Measurements from ENCODE around the gene IRX1. TPM values are rescaled to one million over a fixed set of nuclear protein-coding genes. Genes with fewer than 3 reads are reported as not detected.

IRX1 gene
- not detected in 2 replicates for total RNA-seq (2014; rRNA removed; shearing (Covaris generic); ENCODE audit: low replicate concordance)

DNA sequence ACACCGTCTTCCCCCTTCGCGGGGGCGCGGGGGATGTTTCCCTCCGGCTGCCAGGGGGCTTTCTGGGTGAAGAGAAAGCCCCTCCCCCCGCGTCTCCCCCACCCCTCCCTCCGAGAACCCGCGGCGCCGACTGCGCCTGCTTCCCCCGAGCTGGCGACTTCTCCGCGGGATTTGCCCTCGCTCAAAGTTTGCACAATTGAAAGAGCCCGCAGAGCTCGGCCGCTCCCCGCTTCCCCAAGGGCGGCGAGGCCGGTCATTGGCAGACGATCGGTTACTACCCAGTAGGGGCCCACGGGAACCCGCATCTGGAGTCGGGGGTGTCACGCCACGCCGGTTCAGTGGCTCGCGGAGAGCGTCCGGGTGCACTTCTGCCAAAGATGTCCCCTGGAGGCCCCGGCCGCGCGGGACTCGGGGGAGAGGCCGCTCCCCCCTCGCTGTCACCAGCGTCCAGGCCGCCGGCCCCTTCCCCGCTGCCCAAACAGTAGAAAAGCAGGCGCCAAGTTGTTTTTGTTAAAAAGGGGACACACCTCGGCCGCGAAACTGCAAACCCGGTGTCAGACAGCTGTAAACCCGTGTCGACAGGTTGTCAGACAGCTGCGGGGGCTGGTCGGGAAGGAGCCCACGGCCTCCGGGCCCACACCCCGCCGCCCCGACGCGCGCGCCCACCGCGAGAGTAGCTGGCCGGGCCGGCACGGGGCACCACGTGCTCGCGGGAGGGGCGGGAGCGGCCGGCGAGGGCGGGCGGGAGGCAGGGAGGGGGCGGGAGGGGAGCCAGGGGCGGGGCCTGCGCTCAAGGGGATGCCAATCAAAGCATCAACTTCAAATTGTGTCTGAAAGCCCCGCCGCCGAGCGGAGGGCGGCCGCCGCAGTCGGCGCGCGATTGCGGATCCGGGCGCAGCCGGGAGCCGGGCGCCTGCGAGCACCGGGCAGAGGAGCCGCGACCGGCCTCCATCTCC lies at the start of gene IRX1:
Gene IRX1, plus strand, starts transcription at position 827 of the 956 bp plus-strand sequence. CDS start 274 bp downstream, outside the sequence.
- in situ Hi-C loops (cut with HindIII; ENCODE audit: low pct_unique_long_range_greater_than_20kb, low sequenced_read_pairs) = no loop called here
- DNase-seq (ENCODE audit: low read depth) = no peak

DNA sequence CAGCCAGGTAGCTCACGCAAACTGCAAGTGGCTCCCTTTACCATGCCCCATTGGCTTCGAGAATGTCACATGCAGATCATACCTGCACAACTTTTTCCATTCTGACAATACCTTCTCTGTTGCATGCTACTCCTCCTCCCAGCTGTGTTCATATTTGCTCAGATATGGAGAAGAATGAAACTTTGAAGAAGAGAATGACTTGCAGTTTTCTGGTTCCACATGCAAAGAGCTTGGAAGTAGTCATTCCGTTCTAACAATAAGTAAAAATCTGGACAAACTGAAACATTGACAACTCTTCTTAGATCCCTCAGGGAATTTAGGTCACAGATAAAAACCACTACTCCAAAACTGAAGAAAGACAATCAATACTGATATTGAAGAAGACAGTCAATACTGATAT lies 49.6 kb upstream of the IRX1 start:
- no peak for DNase-seq (ENCODE audit: low read depth)
- in situ Hi-C loops (cut with HindIII; ENCODE audit: low pct_unique_long_range_greater_than_20kb, low sequenced_read_pairs) = no loop called here

DNA sequence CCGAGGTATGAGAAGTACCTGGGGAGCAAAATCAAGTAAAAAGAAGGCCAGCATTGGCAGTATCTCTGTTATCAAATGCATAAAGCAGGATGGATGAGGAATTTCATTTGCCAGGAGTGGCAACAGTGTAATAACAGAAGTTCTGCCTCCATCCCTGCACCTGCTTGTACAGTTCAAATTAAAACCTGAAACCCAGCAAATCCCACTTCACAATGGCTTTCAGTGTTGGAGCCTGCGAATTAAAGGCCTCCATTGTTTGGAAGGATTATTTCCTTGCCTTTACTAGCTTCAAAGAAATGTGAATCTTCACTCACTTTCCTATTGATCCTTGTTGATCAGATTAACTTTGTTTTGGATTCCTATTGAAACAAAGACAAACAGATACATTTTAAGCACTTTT lies 31.5 kb upstream of the IRX1 start:
- no peak for DNase-seq (ENCODE audit: low read depth)
- in situ Hi-C loops (cut with HindIII; ENCODE audit: low pct_unique_long_range_greater_than_20kb, low sequenced_read_pairs) = no loop called here

DNA sequence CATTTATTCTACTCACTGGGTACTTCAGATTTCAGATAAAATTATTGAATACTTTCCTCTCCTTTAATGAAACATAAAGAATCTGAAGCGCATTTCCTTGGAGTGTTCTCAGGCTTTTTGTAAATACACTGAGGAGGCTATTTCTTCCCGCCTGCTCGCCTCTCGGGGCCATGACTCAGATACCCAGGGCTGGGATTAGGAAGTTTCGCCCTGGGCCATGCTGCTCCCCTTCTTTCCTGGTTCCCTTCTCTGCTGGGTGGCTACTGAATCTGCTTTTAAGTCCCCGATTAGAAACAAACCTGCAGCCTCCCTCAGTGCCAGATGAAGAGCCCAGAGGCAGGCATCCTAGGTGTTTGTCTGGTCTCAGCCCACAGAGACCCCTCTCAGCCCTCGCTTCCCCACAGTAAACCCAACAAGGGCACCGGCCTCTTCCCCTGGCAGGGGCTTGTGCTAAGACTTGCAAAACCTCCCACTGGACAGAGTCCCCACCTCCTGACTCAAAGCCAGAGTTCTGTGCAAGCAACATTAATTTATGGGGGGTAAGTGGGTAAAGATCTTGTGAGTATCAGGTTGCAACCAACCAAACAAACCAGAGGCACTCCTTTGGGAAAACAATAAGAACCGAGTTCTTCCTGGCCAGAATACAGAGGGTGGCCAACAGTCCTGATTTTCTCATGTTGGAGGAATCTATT lies 30.7 kb upstream of the IRX1 start:
- no peak for DNase-seq (ENCODE audit: low read depth)
- in situ Hi-C loops (cut with HindIII; ENCODE audit: low pct_unique_long_range_greater_than_20kb, low sequenced_read_pairs) = no loop called here

DNA sequence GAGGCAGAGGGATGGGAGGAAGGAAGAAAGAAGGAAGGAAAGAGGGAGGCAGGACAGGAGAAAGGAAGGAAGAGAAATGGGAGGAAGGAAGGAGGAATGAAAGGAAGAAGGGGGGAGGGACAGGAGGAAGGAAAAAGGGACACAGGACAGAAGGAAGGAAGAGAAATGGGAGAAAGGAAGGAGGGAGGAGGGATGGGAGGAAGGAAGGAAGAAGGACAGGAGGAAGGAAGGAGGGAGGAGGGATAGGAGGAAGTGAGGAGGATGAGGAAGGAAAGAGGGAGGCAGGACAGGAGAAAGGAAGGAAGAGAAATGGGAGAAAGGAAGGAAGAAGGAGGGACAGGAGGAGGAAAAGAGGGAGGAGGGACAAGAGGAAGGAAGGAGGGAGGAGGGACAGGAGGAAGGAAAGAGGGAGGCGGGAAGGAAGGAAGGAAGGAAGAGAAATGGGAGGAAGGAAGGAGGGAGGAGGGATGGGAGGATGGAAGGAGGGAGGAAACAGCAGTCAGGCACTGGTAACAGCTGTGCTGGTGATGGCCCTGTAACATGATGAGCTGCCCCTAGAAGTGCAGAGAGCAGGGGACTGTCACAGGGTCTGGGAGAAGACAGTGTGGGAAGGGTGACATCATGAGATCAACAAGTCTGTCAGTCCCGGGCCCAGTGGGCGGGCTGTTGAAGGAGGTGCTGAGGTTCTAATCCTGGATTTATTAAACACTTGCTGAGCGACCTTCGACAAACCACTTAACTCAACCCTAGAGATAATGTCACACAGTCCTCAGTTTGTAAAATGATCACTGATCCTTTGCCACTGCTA lies 10.7 kb upstream of the IRX1 start:
- in situ Hi-C loops (cut with HindIII; ENCODE audit: low pct_unique_long_range_greater_than_20kb, low sequenced_read_pairs) = no loop called here
- no peak for DNase-seq (ENCODE audit: low read depth)

DNA sequence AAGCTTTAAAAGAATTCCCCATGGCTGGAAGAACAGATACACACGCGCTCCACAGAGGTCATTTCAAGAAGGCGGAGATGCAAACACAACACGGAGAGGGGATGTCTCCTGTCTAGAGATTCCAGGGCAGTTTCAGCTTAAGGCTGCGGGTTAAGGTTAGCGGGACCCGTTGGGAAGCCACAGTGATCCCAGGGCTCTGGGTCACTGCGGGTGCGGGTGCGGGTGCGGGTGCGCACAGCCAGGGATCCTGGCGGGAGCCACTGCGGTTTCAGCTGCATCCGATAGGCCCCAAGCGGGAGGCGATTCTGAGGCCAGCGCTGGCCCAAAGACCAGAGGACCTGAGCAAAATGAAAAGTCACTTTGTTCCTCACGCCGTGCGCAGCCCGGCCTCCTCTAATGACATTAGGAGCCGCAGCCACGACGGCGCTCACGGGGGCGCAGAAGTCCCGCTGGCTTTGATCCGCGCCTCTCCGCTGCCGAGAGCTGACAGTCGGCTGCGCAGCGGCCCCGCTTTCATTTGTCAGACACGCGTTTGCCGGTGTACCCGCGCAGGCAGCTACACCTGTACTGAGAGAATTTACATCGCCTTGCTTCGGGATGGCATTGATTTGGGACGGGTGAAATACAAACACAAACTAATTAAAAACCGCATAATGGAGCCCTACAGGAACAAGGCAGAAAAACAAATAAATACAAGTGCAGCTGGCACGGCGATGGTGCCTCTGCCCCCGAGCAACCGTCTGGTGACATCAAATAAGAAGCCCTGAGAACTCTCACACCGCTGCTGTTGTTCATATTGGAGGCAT lies 5.3 kb upstream of the IRX1 start:
- in situ Hi-C loops (cut with HindIII; ENCODE audit: low pct_unique_long_range_greater_than_20kb, low sequenced_read_pairs) = no loop called here
- DNase-seq (ENCODE audit: low read depth) = no peak

DNA sequence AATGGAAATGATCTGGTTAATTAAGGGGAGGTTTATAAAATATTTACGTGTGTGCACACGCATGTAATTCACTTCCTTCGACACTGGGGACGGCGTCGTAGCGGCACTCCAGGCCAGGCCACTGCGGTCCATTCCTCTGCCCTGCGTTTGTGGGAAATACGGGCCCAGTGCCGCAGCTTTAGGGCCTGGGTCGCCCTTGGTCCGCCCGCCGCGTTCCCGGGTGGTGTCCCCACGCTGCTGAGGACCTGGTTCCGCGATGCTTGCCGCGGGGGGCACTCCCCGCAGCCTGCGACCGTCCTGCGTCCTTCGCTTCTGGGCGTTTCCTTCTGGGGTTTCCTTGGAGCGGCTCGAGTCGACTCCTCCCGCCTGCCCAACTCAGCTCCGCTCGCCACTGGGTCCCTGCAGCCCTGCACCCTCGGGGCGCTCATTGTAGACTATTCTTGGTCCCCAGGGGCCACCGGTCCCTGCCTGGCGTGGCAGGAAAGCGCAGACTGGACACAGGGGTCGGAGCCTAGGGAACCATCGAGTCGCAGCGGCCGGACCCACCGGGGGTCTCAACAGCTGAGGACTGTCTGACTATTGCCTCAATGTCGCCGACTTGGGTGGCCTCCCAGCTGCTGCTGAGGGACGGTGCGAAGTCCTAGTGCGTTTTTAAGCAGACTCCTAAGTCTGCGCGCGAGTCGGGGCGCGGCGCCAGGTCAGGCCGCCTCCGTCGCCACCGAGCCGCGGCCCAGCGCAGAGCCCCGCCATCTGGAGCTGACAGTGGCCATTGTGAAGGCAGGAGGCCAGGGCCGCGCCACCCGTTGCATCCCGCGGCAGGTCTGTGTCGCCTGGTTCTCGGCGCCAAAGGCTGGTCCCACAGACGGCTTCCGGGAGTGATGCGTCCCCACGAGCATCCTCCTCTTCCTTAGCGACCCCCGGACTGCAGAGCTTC lies 4.4 kb upstream of the IRX1 start:
- in situ Hi-C loops (cut with HindIII; ENCODE audit: low pct_unique_long_range_greater_than_20kb, low sequenced_read_pairs) = no loop called here
- no peak for DNase-seq (ENCODE audit: low read depth)

DNA sequence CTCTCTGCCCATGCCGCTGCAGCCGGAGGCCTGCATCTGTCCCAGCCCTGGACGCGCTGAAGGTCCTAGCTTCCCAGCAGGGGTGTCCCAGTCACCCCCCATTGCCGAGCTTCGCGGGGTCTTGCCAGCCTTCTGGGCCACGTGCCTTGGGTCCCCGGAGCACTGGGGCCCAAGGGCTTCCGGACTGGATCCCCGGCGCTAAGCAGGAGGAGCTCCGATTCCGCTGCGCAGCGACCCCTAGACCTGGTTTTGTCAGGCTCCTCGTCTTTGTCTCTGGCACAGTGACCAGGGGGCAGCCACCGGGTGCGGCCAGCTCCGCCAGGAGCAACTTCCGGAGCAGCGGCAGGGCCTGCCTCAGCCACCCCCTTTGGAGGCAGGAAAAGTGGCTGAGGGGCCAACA lies 3.3 kb upstream of the IRX1 start:
- in situ Hi-C loops (cut with HindIII; ENCODE audit: low pct_unique_long_range_greater_than_20kb, low sequenced_read_pairs) = no loop called here
- no peak for DNase-seq (ENCODE audit: low read depth)

DNA sequence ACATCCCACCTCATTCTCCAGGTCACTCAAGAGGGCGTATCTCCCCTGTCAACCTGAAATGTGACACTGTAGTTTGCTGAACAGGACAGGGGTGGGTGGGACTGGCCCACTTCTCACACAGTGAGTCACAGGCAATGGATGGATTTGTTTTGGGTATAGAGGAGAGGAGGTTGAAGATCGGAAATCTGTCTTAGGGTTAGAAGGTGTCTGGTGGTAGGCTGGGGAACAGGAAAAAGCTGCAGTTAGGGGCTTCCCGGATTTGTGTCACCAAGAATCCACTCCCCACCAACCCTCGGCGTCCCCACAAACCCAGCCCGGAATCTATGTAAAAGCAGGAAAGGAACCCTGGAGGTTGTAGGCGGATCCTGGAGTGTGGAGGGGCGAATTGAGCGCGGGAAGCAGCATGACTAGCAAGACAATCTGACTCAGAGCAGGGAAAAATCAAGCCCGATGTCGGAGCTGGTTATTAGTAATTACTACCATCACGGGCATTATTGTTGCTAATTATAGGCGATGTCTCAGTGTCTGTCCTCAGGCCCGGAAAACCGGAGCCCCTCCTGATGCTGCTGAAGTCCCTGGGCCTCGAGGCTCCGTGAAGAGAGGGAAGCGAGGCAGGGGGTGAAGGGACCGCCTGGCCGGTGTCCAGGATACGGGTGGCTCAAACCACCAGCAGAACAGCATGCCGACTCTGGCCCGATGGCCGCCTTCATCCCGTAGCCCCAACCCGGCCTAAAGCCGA lies 1.7 kb upstream of the IRX1 start:
- DNase-seq (ENCODE audit: low read depth) = no peak

DNA sequence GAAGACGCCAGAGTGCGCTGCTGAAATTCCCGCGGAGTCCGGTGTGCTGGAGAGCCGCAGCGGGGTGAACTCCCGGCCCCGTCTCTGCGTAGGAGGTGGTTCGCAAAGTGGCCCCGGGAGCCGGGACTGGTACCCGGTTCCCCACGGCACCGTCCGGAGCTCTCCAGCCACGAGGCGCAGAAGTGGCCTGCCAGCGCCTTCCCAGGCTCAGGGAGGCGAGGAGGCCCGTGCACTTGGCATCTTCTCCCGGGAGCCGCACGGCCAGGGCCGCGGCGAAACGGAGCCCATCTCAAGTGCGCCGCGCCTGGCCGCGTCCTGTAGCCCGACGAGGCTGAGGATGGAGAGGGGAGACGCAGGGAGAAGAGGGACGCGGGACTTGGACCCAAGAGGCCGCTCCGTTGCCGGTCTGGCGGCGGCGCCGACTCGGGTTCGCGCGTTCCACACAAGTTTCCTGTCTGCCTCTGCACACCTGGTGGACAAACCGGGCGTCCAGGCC lies 1.1 kb upstream of the IRX1 start:
- in situ Hi-C loops (cut with HindIII; ENCODE audit: low pct_unique_long_range_greater_than_20kb, low sequenced_read_pairs) = no loop called here

More for the DNA sequence above, 1.7 kb upstream of the IRX1 start:
- in situ Hi-C loops (cut with HindIII; ENCODE audit: low pct_unique_long_range_greater_than_20kb, low sequenced_read_pairs) = no loop called here

DNA sequence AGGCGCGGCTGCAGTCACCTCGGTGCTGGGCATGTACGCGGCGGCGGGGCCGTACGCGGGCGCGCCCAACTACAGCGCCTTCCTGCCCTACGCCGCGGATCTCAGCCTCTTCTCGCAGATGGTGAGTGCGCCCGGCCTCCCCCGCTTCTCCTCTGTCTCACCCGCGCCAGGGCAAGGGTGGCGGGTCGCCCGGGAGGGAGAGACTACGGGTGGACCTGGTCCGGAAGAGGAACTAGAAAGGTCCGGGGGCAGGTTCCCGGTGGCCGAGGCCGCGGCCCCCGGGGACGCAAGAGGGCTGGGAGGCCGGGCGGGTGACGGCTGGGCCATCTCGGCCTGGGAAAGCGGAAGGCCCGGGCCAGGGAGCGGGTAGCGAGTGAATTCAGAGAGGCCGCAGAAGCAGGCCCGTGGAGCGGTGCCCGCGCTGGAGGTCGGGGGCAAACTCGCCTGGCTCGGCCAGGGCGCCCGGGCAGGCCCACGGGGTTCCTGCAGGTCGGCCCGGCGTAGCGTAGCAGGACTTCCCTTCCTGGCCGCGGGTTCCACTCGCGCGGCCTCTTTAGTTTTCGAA lies 711 bp downstream of the IRX1 start:
- DNase-seq (ENCODE audit: low read depth) = no peak
- in situ Hi-C loops (cut with HindIII; ENCODE audit: low pct_unique_long_range_greater_than_20kb, low sequenced_read_pairs) = no loop called here

More for the DNA sequence above, 1.1 kb upstream of the IRX1 start:
- DNase-seq (ENCODE audit: low read depth) = no peak

DNA sequence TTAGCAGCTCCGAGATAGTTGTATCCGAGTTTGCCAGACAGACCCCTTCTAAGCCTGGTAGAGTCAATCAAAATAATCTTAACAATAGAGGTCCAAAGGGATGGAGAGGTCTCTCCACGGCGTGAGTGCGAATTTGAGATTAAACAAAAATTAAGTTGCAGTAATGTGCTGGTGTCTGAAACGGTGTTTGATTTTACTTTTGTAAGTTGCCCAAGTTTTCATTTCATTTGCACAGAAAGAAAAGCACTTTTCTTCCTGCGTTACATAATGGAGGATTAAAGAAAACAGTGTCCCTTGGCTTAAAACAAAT lies 1.2 kb downstream of the IRX1 start:
- no peak for DNase-seq (ENCODE audit: low read depth)
- in situ Hi-C loops (cut with HindIII; ENCODE audit: low pct_unique_long_range_greater_than_20kb, low sequenced_read_pairs) = no loop called here

DNA sequence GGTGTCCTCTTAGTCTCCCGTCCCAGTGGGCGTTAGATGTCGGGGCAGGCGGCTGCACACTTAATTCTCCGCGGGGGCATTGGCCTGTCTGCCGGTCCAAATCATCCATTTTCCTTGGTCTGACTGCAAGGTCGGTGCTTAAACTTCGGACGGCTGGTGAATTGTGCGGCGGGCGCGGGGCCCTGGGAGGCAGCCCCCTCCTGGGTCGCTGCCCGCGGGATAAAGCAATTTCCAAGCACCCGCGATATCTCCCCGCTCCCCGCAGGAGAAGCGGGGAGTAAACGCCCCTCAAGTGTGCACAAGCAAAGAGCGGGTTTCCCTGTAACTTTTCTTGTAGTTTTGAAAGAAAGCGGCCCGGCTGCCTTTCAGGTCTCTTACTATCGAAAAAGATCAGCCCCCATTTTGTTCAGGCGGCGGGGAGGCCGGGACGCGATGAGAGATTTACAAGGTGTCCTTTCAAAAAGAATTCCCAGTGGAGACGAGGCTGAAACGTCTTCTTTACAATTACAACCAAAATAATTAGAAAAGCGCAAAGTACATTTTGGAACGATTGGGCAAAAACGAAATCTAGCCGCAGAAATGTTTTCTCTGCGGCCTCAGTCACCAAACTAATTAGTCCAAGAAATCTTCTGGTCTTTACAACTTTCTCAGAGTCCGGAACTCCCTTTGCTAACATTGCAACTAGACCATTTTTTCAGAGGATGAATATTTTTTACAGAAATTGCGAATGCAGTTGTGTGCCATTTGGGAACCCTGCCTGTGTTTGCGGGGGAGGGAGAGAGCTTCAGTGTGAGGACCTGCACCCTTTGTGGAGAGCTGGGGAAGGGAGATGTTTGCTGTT lies 1.8 kb downstream of the IRX1 start:
- no peak for DNase-seq (ENCODE audit: low read depth)
- in situ Hi-C loops (cut with HindIII; ENCODE audit: low pct_unique_long_range_greater_than_20kb, low sequenced_read_pairs) = no loop called here

DNA sequence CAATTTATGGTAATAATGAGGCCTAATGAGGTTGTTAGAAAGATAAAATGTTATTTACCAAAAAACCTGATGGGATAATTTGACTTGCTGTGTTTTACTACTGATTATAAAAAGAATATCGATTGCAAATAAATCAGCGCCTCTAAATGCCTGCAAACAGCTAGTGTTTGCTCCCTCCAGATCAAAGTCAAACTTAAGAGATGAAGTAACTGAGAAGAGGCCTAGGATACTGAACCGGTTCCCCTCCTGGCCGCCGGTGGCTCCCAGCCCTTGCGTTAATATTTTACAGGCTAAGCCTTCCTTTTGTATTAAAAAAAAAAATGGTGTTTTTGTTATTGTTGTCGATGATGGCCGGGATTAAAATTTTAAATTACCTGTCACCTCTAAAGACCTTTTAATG lies 2.6 kb downstream of the IRX1 start:
- in situ Hi-C loops (cut with HindIII; ENCODE audit: low pct_unique_long_range_greater_than_20kb, low sequenced_read_pairs) = no loop called here
- no peak for DNase-seq (ENCODE audit: low read depth)

DNA sequence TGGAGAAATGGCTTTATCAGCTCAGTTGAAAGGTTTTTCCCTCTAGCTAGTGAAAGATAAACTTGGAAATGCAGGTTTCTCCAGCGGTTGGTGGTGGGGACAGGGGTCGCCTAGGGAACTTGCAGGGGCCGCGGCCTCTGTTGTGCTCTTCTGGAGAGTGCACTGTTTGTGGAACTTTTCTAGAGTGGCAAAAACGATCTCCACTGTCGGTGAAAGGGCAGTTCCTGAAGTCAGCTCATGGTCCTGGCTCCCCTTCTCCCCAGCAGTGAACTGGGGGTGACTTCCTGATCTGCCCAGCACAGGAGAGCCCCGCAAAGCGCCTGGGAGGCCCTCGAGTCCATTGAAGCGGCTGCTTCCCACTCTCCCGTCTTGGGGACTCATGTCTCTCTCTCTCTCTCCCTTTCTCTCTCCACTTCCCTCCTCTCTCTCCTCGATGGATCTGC lies 3.2 kb downstream of the IRX1 start:
- in situ Hi-C loops (cut with HindIII; ENCODE audit: low pct_unique_long_range_greater_than_20kb, low sequenced_read_pairs) = no loop called here
- no peak for DNase-seq (ENCODE audit: low read depth)
